ENCODE data around the gene ZFAND4.

GRCh38 chr10:45607276-45607675 lies 65.3 kb downstream of the ZFAND4 start:
- TF ChIP-seq EGR1 (IDR thresholded peaks at IDR 0.05) = no peak
- no peak for TF ChIP-seq TAF1 (IDR thresholded peaks at IDR 0.05; ENCODE audit: low read depth)
- TF ChIP-seq REST (IDR thresholded peaks at IDR 0.05; ENCODE audit: low read depth) = no peak
- TF ChIP-seq, protein P1, sequence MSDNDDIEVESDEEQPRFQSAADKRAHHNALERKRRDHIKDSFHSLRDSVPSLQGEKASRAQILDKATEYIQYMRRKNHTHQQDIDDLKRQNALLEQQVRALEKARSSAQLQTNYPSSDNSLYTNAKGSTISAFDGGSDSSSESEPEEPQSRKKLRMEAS (IDR thresholded peaks at IDR 0.05) = no peak
- no peak for TF ChIP-seq TEAD4 (IDR thresholded peaks at IDR 0.05)
- TF ChIP-seq RAD21 (IDR thresholded peaks at IDR 0.05; ENCODE audit: low read depth) = no peak
- TF ChIP-seq YY1 (IDR thresholded peaks at IDR 0.05; ENCODE audit: low read depth) = no peak
- TF ChIP-seq EP300 (IDR thresholded peaks at IDR 0.05; ENCODE audit: borderline replicate concordance) = no peak

Data from Ishikawa (cell line).